Gastrocnemius medialis (tissue), 4 donors: ENCODE results near the gene NUTM2F. TPM values are rescaled to one million over a fixed set of nuclear protein-coding genes. Genes with fewer than 3 reads are reported as not detected.

Experiments
- ATAC-seq, 2 donors: fragments of 150-250 bp; one replicate each; pipeline ENCODE4 v1.9.1; 2016
- DNase-seq, 2 donors: peaks; one replicate each; pipeline ENCODE4 v3.0.0-alpha.2; 2019
- H3K27ac ChIP-seq, 4 donors: fragments of 200-600 bp; sonication (generic); 1 replicate in 1 of 4; 2 replicates in 3 of 4; pipeline ENCODE4 v1.5.1; 2016 to 2018; ENCODE audit warnings: mild to moderate bottlenecking in 2 of 4, moderate library complexity in 1 of 4
- H3K27me3 ChIP-seq, 3 donors: fragments of 200-600 bp; sonication (generic) in 2 of 3; 1 replicate in 1 of 3; 2 replicates in 2 of 3; pipeline versions ENCODE4 v1.5.1 to v1.6.0; 2016 to 2019; ENCODE audit warnings: mild to moderate bottlenecking in 1 of 3, moderate library complexity in 1 of 3
- H3K36me3 ChIP-seq, 2 donors: fragments of 200-600 bp; sonication (generic) in 1 of 2; one replicate each; pipeline ENCODE4 v1.5.1; 2017 to 2018
- H3K4me1 ChIP-seq, 2 donors: fragments of 200-600 bp; sonication (generic) in 1 of 2; one replicate each; pipeline ENCODE4 v1.5.1; 2016 to 2017; ENCODE audit warnings: mild to moderate bottlenecking in 2 of 2
- H3K4me3 ChIP-seq, 4 donors: fragments of 200-600 bp; sonication (generic) in 3 of 4; 1 replicate in 1 of 4; 2 replicates in 3 of 4; pipeline ENCODE4 v1.5.1; 2016 to 2019; ENCODE audit warnings: mild to moderate bottlenecking in 2 of 4
- H3K9me3 ChIP-seq, 3 donors: fragments of 200-600 bp; sonication (generic) in 2 of 3; 1 replicate in 1 of 3; 2 replicates in 2 of 3; pipeline ENCODE4 v1.5.1; 2016 to 2019
- CTCF ChIP-seq, 5 experiments: fragments of 450-650 bp in 3 of 5; fragments of 200-600 bp in 2 of 5; sonication (generic) in 2 of 5; IDR thresholded peaks in 4 of 5; conservative IDR thresholded peaks in 1 of 5; 1 replicate in 4 of 5; 2 replicates in 1 of 5; pipeline ENCODE4 v1.5.1; 2016 to 2019; ENCODE audit warnings: antibody characterized with exemption in 5 of 5, mild to moderate bottlenecking in 3 of 5, moderate library complexity in 3 of 5
- POLR2A ChIP-seq, 2 donors: fragments of 450-650 bp; IDR thresholded peaks; one replicate each; pipeline ENCODE4 v1.6.1; 2017; ENCODE audit warnings: antibody characterized with exemption in 2 of 2, mild to moderate bottlenecking in 2 of 2, moderate library complexity in 2 of 2
- in situ Hi-C, 4 donors: fragments of 200-750 bp; cut with MboI; loops; one replicate each; pipeline versions ENCODE4 v1.15.0 to v1.8.0; 2017; ENCODE audit warnings: low sequenced_read_pairs in 4 of 4
- intact Hi-C: fragments of 100-400 bp; cut with DNase I; formaldehyde crosslinking; loops from one replicate; pipeline ENCODE4 v1.15.1; 2023; ENCODE audit warnings: low total_unique reads
- total RNA-seq, 4 donors: library from RNA; depleted of rRNA; stranded (reverse); fragments of >200 nt; gene quantifications; one replicate each; pipeline versions ENCODE4 v1.1.0 to v1.2.3, GENCODE V29; 2016

Gene NUTM2F
- total RNA-seq, 4 donors from 2014 or later = not detected

GRCh38 chr9:94303321-94303720 lies 25.1 kb downstream of the NUTM2F start:
- in situ Hi-C loops = no loop called here
- intact Hi-C loops = no loop called here
- TF ChIP-seq CTCF (IDR thresholded peaks at IDR 0.05 in 4 of 5, conservative IDR thresholded peaks at IDR 0.05 in 1 of 5) = no peak
- no peak for TF ChIP-seq POLR2A (IDR thresholded peaks at IDR 0.05)

GRCh38 chr9:94302426-94302825 lies 26.0 kb downstream of the NUTM2F start:
- no peak overlapping the region for H3K27ac ChIP-seq
- DNase-seq (no peak), ATAC-seq (no peak)
- H3K4me3 ChIP-seq = no peak overlapping the region
- TF ChIP-seq POLR2A (IDR thresholded peaks at IDR 0.05) = no peak
- no peak for TF ChIP-seq CTCF (IDR thresholded peaks at IDR 0.05 in 4 of 5, conservative IDR thresholded peaks at IDR 0.05 in 1 of 5)
- H3K9me3 ChIP-seq = no peaks in the 10 kb centered on the region
- no peaks in the 10 kb centered on the region for H3K27me3 ChIP-seq
- in situ Hi-C loops = no loop called here
- no peaks in the 10 kb centered on the region for H3K36me3 ChIP-seq
- intact Hi-C loops = no loop called here
- no peaks in the 10 kb centered on the region for H3K4me1 ChIP-seq

More at GRCh38 chr9:94303321-94303720, 25.1 kb downstream of the NUTM2F start:
- H3K27ac ChIP-seq = no peak overlapping the region
- no peaks in the 10 kb centered on the region for H3K36me3 ChIP-seq
- no peak for ATAC-seq
- H3K9me3 ChIP-seq = no peaks in the 10 kb centered on the region
- no peak for DNase-seq
- no peaks in the 10 kb centered on the region for H3K27me3 ChIP-seq
- H3K4me1 ChIP-seq = no peaks in the 10 kb centered on the region
- H3K4me3 ChIP-seq = no peak overlapping the region

GRCh38 chr9:94301583-94301982 lies 26.9 kb downstream of the NUTM2F start:
- ATAC-seq (no peak), DNase-seq (no peak)
- intact Hi-C loops (no loop called here), in situ Hi-C loops (no loop called here)
- Histone ChIP-seq H3K9me3 (no peaks in the 10 kb centered on the region), H3K27me3 (no peaks in the 10 kb centered on the region), H3K27ac (no peak overlapping the region), H3K4me3 (no peak overlapping the region), H3K4me1 (no peaks in the 10 kb centered on the region), H3K36me3 (no peaks in the 10 kb centered on the region)
- TF ChIP-seq POLR2A (IDR thresholded peaks at IDR 0.05) (no peak), CTCF (IDR thresholded peaks at IDR 0.05 in 4 of 5, conservative IDR thresholded peaks at IDR 0.05 in 1 of 5) (no peak)

GRCh38 chr9:94300470-94301301 lies 27.8 kb downstream of the NUTM2F start:
- no peaks in the 10 kb centered on the region for H3K27me3 ChIP-seq
- TF ChIP-seq CTCF (IDR thresholded peaks at IDR 0.05 in 4 of 5, conservative IDR thresholded peaks at IDR 0.05 in 1 of 5) (no peak), POLR2A (IDR thresholded peaks at IDR 0.05) (no peak)
- DNase-seq = no peak
- no peaks in the 10 kb centered on the region for H3K36me3 ChIP-seq
- in situ Hi-C loops = no loop called here
- intact Hi-C loops = no loop called here
- H3K27ac ChIP-seq = no peak overlapping the region
- H3K4me1 ChIP-seq = no peaks in the 10 kb centered on the region
- no peak overlapping the region for H3K4me3 ChIP-seq
- no peak for ATAC-seq
- no peaks in the 10 kb centered on the region for H3K9me3 ChIP-seq
